ENCODE measurements around the gene MSL3. TPM values are rescaled to one million over a fixed set of nuclear protein-coding genes. Genes with fewer than 3 reads are reported as not detected.

MSL3 gene, protein sequence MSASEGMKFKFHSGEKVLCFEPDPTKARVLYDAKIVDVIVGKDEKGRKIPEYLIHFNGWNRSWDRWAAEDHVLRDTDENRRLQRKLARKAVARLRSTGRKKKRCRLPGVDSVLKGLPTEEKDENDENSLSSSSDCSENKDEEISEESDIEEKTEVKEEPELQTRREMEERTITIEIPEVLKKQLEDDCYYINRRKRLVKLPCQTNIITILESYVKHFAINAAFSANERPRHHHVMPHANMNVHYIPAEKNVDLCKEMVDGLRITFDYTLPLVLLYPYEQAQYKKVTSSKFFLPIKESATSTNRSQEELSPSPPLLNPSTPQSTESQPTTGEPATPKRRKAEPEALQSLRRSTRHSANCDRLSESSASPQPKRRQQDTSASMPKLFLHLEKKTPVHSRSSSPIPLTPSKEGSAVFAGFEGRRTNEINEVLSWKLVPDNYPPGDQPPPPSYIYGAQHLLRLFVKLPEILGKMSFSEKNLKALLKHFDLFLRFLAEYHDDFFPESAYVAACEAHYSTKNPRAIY
- total RNA-seq, result 14.6 TPM
- long read RNA-seq, partial matches to known transcripts, result 0 of 5 reads
- long read RNA-seq, other reads (novel, unspliced or antisense), result 0 of 5 reads

DNA sequence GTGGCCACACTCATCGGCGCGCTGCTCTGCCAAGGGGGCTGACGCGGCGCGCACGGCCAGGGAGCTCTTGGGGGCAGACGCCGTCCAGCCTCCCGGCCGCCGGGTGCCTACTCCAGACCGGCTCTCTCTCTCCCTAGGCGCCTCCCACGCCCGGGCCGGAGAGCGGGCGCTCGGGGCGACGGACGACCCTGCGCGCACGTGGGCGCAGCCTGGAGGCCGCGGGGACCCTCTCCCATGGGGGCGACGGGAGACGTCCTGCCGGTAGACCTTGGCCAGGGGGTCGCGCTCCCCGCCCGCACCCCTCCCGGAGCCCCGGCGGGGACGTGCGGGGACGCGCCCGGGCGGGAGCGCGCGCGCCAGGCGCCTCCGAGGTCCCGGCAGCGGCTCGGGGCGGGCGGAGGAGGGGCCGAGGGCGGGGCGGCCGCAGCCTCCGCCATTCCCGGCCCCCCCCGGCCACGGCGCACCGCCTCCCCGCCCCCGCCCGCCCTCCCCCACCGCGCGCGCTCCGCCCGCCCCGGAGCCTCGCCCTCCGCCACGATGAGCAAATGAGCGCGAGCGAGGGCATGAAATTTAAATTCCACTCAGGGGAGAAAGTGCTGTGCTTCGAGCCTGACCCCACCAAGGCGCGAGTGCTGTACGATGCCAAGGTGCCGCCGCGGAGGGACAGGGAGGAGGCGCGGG lies at the start of gene MSL3:
Gene MSL3, plus strand, starts transcription at position 519 of the 681 bp plus-strand sequence. Its CDS starts 27 bp downstream, at position 546.
- DNase-seq (ENCODE audit: missing footprints), result peak; percentile 78

GRCh38 chrX:11722304-11722703 lies 35.7 kb upstream of the MSL3 start:
- intact Hi-C loops (cut with DNase I), result loop anchor here (2.0 kb wide), 1 partner anchor 188 kb away; no protein-coding TSS in a partner anchor
- ATAC-seq, result no peak
- DNase-seq (ENCODE audit: missing footprints), result no peak

More for the DNA sequence above, at the start of gene MSL3:
- intact Hi-C loops (cut with DNase I), result loop anchor here (10.0 kb wide), 1 partner anchor 643 kb away; the partner anchor contains the start of gene HCCS
- peak; percentile 71 for ATAC-seq

- intact Hi-C loops (cut with DNase I), result no loop called here
Measured at GRCh38 chrX:11724122-11725017, 33.7 kb upstream of the MSL3 start.

DNA sequence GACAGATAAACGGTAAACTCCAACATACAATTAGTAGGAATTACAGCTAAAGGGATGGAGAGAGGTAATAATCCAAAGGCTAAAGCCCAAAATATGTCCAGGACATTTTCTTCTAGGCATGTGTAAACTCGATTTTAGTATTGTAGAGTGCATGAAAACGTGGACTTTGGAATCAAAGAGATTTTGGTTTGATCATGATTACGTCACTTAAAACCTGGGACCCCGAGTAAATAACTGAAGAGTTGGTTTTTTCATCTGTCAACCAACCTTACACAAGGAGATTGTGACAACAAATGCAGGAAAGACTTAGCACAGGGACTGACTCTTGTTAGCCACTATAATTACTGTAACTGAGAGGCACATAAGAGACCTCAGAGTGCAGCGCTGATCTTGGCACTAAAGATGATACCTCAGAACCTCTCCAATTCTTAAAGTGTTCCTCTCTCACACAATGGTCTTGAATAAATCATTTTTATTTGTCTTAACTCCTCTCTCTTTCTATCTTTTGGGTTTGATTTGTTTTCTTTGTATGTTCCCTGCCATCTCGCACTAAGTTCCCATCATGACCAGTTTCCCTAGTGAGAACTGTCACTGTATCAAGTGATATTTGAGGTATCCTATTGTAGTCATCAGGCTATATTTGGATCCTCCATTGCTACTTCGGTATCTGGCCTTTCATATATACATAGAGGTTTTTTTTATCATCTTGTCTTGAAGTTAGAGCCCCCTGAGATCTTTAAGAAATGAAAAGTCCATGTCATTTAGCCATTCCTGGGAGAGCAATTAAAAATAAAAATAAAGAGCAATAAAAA lies 32.2 kb upstream of the MSL3 start:
- DNase-seq (ENCODE audit: missing footprints) (no peak), ATAC-seq (no peak)
- intact Hi-C loops (cut with DNase I), result no loop called here

More at GRCh38 chrX:11724122-11725017, 33.7 kb upstream of the MSL3 start:
- no peak for ATAC-seq
- DNase-seq (ENCODE audit: missing footprints), result no peak

DNA sequence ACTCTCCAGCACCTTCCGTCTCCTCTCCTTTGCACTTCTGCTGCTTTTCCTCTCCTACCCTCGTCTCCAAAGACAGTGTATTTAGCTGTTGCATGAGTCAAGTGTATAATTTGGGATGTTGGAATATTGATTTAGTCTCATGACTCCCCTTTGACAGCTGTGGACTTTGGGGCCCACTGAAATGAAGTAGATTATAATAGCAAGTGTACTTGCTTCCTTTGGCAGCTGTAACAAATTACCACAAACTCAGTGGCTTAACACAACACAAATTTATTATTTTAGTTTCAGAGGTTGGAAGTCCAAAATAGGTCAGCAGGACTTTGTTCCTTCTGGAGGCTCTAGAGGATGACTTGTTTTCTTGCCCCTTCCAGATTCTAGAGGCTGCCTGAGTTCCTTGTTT lies 29.5 kb upstream of the MSL3 start:
- ATAC-seq, result no peak
- no peak for DNase-seq (ENCODE audit: missing footprints)
- intact Hi-C loops (cut with DNase I), result no loop called here

- DNase-seq (ENCODE audit: missing footprints) (no peak), ATAC-seq (no peak)
- intact Hi-C loops (cut with DNase I), result no loop called here
Measured at GRCh38 chrX:11733614-11734013, 24.4 kb upstream of the MSL3 start.

GRCh38 chrX:11739776-11740175 lies 18.3 kb upstream of the MSL3 start:
- intact Hi-C loops (cut with DNase I), result no loop called here
- ATAC-seq, result no peak
- DNase-seq (ENCODE audit: missing footprints), result no peak

DNA sequence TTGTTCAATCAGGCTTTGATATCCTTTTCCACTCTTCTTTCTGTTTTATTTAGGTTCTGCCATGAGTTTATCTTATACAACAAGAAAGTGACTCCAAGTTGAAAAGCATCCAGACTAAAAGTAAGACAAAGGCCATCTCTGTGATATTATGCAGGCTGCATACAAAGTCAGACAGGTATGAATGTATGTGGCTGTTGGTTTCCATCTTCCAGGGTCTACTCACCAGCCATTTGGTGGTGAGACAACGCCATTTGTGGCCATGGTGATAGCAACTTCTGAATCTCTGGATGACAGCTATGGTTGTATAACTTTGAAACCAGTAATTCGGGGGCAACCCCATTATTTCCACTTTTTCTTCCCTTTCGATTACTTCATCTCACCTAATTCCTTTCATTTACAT lies 17.2 kb upstream of the MSL3 start:
- DNase-seq (ENCODE audit: missing footprints) (no peak), ATAC-seq (no peak)
- intact Hi-C loops (cut with DNase I), result no loop called here

DNA sequence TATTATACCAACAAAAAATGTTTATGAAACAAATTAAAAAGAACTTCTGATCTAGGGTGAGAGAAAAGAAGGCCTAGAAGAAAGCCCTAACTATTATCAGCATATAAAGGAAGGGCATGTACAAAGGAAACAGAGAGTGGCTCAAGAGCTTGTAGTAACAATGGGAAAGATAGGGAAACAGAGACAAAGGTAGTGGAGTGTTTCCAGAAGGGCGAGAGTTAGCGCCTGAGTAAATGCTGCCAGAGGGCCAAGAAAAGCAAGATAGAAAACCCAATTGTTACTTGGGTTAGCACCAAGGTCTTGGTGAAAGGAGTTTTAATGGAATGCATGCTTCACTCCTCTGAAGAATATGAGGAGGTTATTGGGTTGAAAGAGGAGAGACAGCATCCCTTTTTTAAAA lies 16.5 kb upstream of the MSL3 start:
- ATAC-seq (no peak), DNase-seq (ENCODE audit: missing footprints) (no peak)
- intact Hi-C loops (cut with DNase I), result no loop called here

- intact Hi-C loops (cut with DNase I), result no loop called here
- DNase-seq (ENCODE audit: missing footprints), result no peak
- ATAC-seq, result no peak
Measured at GRCh38 chrX:11745881-11746280, 12.2 kb upstream of the MSL3 start.

DNA sequence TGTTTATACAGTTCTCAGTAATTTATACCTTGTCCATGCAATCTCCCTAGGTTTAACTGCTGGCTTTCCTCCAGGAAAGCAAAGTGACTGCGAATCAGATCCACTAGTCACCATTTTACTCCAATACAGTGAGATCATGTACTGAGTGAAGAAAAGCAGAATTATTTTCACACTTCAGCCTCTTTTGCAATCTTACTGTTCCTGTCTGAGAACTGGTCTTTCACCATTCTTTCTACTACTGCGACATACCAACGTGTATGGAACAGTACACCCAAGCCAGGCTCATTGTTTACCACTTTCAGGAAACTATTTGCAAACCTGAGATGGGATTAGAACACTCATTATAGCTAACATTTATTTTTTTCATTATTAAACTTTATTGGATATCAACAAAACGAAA lies 8.0 kb upstream of the MSL3 start:
- intact Hi-C loops (cut with DNase I), result loop anchor here (10.0 kb wide), 1 partner anchor 635 kb away; the partner anchor contains the start of gene HCCS
- DNase-seq (ENCODE audit: missing footprints) (no peak), ATAC-seq (no peak)

- ATAC-seq, result no peak
Measured at GRCh38 chrX:11750694-11751093, 7.3 kb upstream of the MSL3 start.

DNA sequence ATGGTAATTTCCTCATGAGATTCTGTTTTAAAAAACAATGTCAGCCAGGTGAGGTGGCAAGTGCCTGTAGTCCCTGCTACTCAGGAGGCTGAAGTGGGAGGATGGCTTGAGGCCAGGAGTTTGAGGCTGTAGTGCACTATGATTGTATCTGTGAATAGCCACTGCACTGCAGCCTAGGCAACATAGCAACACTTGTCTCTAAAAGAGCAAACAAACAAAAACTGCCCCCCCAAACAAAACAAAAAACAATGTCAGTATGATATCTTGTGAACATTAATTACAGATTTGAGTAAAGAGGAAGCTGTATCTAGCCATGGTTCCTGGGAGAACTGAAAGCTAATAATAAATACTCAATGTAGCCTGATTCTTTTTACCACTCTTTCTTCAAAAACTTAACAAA lies 6.8 kb upstream of the MSL3 start:
- DNase-seq (ENCODE audit: missing footprints) (no peak), ATAC-seq (no peak)
- intact Hi-C loops (cut with DNase I), result loop anchor here (10.0 kb wide), 1 partner anchor 636 kb away; the partner anchor contains the start of gene HCCS

More at GRCh38 chrX:11750694-11751093, 7.3 kb upstream of the MSL3 start:
- DNase-seq (ENCODE audit: missing footprints), result no peak
- intact Hi-C loops (cut with DNase I), result loop anchor here (10.0 kb wide), 1 partner anchor 636 kb away; the partner anchor contains the start of gene HCCS

DNA sequence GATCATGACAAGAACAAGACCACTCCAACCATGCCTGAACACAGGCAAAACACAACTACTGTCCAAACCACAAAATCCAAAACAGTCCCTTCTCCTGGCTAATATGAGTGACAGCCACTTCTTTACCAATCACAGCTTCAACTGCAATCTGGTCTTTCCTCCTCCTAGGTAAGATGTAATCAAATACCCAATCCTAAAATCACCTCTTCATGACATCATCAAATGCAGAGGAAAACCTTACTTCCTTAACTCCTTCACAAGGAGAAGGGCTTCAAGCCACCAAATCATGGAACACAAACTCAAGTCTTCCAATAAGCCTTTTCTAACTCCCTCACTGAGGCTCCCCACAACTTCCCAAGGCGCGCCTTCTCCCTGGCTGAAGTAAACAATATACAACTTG lies 4.4 kb upstream of the MSL3 start:
- ATAC-seq (no peak), DNase-seq (ENCODE audit: missing footprints) (no peak)
- intact Hi-C loops (cut with DNase I), result loop anchor here (10.0 kb wide), 1 partner anchor 639 kb away; the partner anchor contains the start of gene HCCS

- ATAC-seq (no peak), DNase-seq (ENCODE audit: missing footprints) (no peak)
- intact Hi-C loops (cut with DNase I), result loop anchor here (10.0 kb wide), 1 partner anchor 640 kb away; the partner anchor contains the start of gene HCCS
Measured at GRCh38 chrX:11754958-11755645, 2.9 kb upstream of the MSL3 start.

GRCh38 chrX:11755724-11756123 lies 2.3 kb upstream of the MSL3 start:
- intact Hi-C loops (cut with DNase I), result loop anchor here (10.0 kb wide), 1 partner anchor 641 kb away; the partner anchor contains the start of gene HCCS
- no peak for ATAC-seq

More at GRCh38 chrX:11755724-11756123, 2.3 kb upstream of the MSL3 start:
- no peak for DNase-seq (ENCODE audit: missing footprints)
